Endothelial cell of umbilical vein (primary cell): Measurements from ENCODE around the gene RNU2-63P. TPM values are rescaled to one million over a fixed set of nuclear protein-coding genes. Genes with fewer than 3 reads are reported as not detected.

ENCODE experiments used
- BruUV-seq: library from RNA; stranded (reverse); fragments of 400-500 nt; replicated peaks from 2 replicates; lab custom pipeline; 2021; lab: Mats Ljungman, UMichigan
- CTCF ChIA-PET: fragments of 300-600, 350-600 bp; sonication (Branson Sonifier 250); formaldehyde crosslinking; loops from one replicate; lab custom pipeline; 2021; ENCODE audit warnings: antibody characterized with exemption, inconsistent platforms; lab: Charles Lee
- POLR2A ChIA-PET: fragments of 300-600, 350-600 bp; sonication (Branson Sonifier 250); formaldehyde crosslinking; loops from one replicate; lab custom pipeline; 2021; ENCODE audit warnings: antibody characterized with exemption, inconsistent platforms; lab: Charles Lee
- DNase-seq: peaks from one replicate; pipeline ENCODE4 v3.0.0-alpha.2; 2011; ENCODE audit warnings: low read depth, low spot score
- FAIRE-seq: peaks from 2 replicates; lab custom pipeline; 2011; peaks lifted over from hg19 to GRCh38; lab: Jason Lieb, UNC
- H2AFZ ChIP-seq: 2 replicates; pipeline ENCODE4 v1.6.0; 2012; ENCODE audit warnings: low read depth, low read length, control low read depth, inconsistent platforms
- H3K27ac ChIP-seq: 2 replicates; pipeline ENCODE4 v1.5.1; 2011; ENCODE audit warnings: low read depth, mild to moderate bottlenecking, control low read depth, low read length, moderate library complexity; ENCODE audit not compliant: insufficient read depth
- H3K27me3 ChIP-seq, 2 experiments: 2 replicates each; pipeline versions ENCODE4 v1.6.0 to v1.6.1; 2011; ENCODE audit warnings: low read length in 2 of 2, mixed read lengths in 1 of 2; ENCODE audit not compliant: control insufficient read depth in 2 of 2, insufficient read depth in 2 of 2
- H3K36me3 ChIP-seq, 2 experiments: 2 replicates in 1 of 2; 3 replicates in 1 of 2; pipeline ENCODE4 v1.5.1; 2011; ENCODE audit warnings: low read length in 2 of 2, mild to moderate bottlenecking in 1 of 2, moderate library complexity in 1 of 2; ENCODE audit not compliant: control insufficient read depth in 2 of 2, insufficient read depth in 2 of 2; ENCODE audit errors: extremely low read depth in 1 of 2
- H3K4me1 ChIP-seq: 3 replicates; pipeline ENCODE4 v1.5.1; 2011; ENCODE audit warnings: mild to moderate bottlenecking, low read length; ENCODE audit not compliant: control insufficient read depth, insufficient read depth; ENCODE audit errors: extremely low read depth
- H3K4me2 ChIP-seq: 2 replicates; pipeline ENCODE4 v1.6.1; 2011; ENCODE audit warnings: low read length, control low read depth, mixed read lengths; ENCODE audit not compliant: insufficient read depth
- H3K4me3 ChIP-seq, 3 experiments: fragments of 200-600 bp in 1 of 3; sonication (generic), shearing (Covaris generic) in 1 of 3; replicated peaks in 1 of 3; 2 replicates each; pipeline ENCODE4 v1.5.1; 2011 to 2016; ENCODE audit warnings: control low read depth in 3 of 3, low read length in 3 of 3, mild to moderate bottlenecking in 2 of 3, inconsistent platforms in 1 of 3, low read depth in 1 of 3, moderate library complexity in 1 of 3; ENCODE audit not compliant: insufficient read depth in 1 of 3
- H3K79me2 ChIP-seq: 2 replicates; pipeline ENCODE4 v1.6.0; 2012; ENCODE audit warnings: low read length, inconsistent platforms; ENCODE audit not compliant: control insufficient read depth, insufficient read depth
- H3K9ac ChIP-seq: replicated peaks from 2 replicates; pipeline ENCODE3; 2011; ENCODE audit warnings: low read length, control low read depth; ENCODE audit not compliant: insufficient read depth; ENCODE audit errors: extremely low read depth
- H3K9me1 ChIP-seq: replicated peaks from 3 replicates; pipeline ENCODE4 v1.6.0; 2011; ENCODE audit warnings: mild to moderate bottlenecking, low read length; ENCODE audit not compliant: control insufficient read depth, insufficient read depth; ENCODE audit errors: extremely low read depth
- H3K9me3 ChIP-seq: replicated peaks from 2 replicates; pipeline ENCODE4 v1.5.1; 2012; ENCODE audit warnings: low read length, inconsistent platforms; ENCODE audit not compliant: control insufficient read depth, insufficient read depth
- H4K20me1 ChIP-seq: replicated peaks from 2 replicates; pipeline ENCODE3; 2011; ENCODE audit warnings: mild to moderate bottlenecking, low read length; ENCODE audit not compliant: control insufficient read depth, insufficient read depth; ENCODE audit errors: extremely low read depth
- CTCF ChIP-seq, 2 donors: IDR thresholded peaks; 1 replicate in 1 of 2; 2 replicates in 1 of 2; pipeline ENCODE4 v1.5.1; 2011; ENCODE audit warnings: low read length in 2 of 2, mild to moderate bottlenecking in 2 of 2, moderate library complexity in 2 of 2, control low read depth in 1 of 2, inconsistent platforms in 1 of 2, low read depth in 1 of 2; ENCODE audit not compliant: insufficient read depth in 1 of 2; ENCODE audit errors: extremely low read depth in 1 of 2
- EZH2 ChIP-seq: IDR thresholded peaks from 2 replicates; pipeline ENCODE4 v1.6.1; 2012; ENCODE audit warnings: borderline replicate concordance, low read depth, mild to moderate bottlenecking, moderate library complexity, low read length, inconsistent platforms; ENCODE audit not compliant: severe bottlenecking
- FOS ChIP-seq: IDR thresholded peaks from 2 replicates; pipeline ENCODE4 v1.6.1; 2011; ENCODE audit warnings: mild to moderate bottlenecking, low read length, moderate library complexity, borderline replicate concordance; ENCODE audit not compliant: insufficient read depth
- GATA2 ChIP-seq: IDR thresholded peaks from 2 replicates; pipeline ENCODE4 v1.7.0; 2011; ENCODE audit warnings: low read depth, mild to moderate bottlenecking, moderate library complexity, mixed read lengths, low read length; ENCODE audit not compliant: insufficient read length, insufficient read depth
- JUN ChIP-seq: IDR thresholded peaks from 2 replicates; pipeline ENCODE4 v1.6.1; 2011; ENCODE audit warnings: borderline replicate concordance, low read depth; ENCODE audit not compliant: insufficient read length, insufficient read depth
- MYC ChIP-seq: IDR thresholded peaks from one replicate; pipeline ENCODE4 v1.6.1; 2011; ENCODE audit warnings: mild to moderate bottlenecking, low read depth, low read length
- POLR2A ChIP-seq: IDR thresholded peaks from 2 replicates; pipeline ENCODE4 v1.6.1; 2012; ENCODE audit warnings: low read depth, mild to moderate bottlenecking, control low read depth, low read length
- POLR2AphosphoS5 ChIP-seq: IDR thresholded peaks from 2 replicates; pipeline ENCODE4 v1.6.1; 2012; ENCODE audit warnings: low read depth, mild to moderate bottlenecking, control low read depth, low read length, moderate library complexity; ENCODE audit not compliant: insufficient read depth
- dilution Hi-C: fragments of 300-500 bp; cut with MboI; formaldehyde crosslinking; loops from one replicate; pipeline ENCODE4 v1.15.0; 2019; ENCODE audit warnings: low sequenced_read_pairs; ENCODE audit not compliant: extremely low pct_ligation_motif_present
- intact Hi-C: fragments of 100-400 bp; cut with micrococcal nuclease; formaldehyde crosslinking; loops from one replicate; pipeline ENCODE4 v1.10.0; 2022
- polyA plus RNA-seq, 4 experiments: library from polyadenylated mRNA; depleted of rRNA in 3 of 4; stranded (reverse) in 3 of 4; unstranded in 1 of 4; fragments of >200 nt; gene quantifications; 2 replicates each; pipeline versions ENCODE4 v1.2.1 to v1.2.3, GENCODE V29; 2011 to 2012; ENCODE audit warnings: missing spikeins in 1 of 4
- total RNA-seq: library from RNA; stranded (reverse); gene quantifications from 2 replicates; pipeline ENCODE4 v1.2.3, GENCODE V29; 2021
- TF ChIP-seq, protein P1 (sequence below): IDR thresholded peaks from 2 replicates; pipeline ENCODE4 v1.6.1; 2011; ENCODE audit not compliant: insufficient read depth, insufficient read length

Gene RNU2-63P
- total and polyA plus RNA-seq, 2 donors (not counting 3 experiments of a cell fraction or from before 2014, with no cell fraction given): not detected

DNA sequence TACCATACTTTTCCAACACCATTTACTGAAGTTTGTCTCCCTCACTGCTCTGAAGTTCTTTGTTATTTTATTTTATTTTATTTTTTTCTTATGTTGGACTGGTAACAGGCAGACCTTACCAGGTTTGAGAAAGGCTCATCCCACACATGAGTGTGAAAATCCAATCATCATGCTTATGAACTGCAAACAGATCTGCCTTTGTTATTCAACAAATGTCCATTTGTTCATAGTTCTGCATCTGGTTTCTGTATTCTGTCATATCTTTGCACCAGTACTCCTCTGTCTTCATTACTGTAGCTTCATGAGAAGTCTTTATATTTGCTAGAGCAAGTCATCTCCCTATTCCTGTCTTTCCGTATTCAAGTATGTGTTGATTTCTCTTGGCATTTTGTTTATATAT, 5.3 kb downstream of the RNU2-63P start:
- POLR2A ChIA-PET: no interaction called here

More for the DNA sequence above, 5.3 kb downstream of the RNU2-63P start:
- intact Hi-C loops: no loop called here
- Histone ChIP-seq H3K27me3 (peaks cover 0 to 4% of the 10 kb centered on the region in 2 experiments), H3K9me1 (no peaks in the 10 kb centered on the region), H3K4me3 (no peak overlapping the region), H3K36me3 (no peaks in the 10 kb centered on the region), H3K79me2 (no peaks in the 10 kb centered on the region), H3K9ac (no peak overlapping the region), H3K9me3 (no peaks in the 10 kb centered on the region), H3K4me2 (no peak overlapping the region), H4K20me1 (no peaks in the 10 kb centered on the region), H3K4me1 (no peaks in the 10 kb centered on the region), H2AFZ (no peak overlapping the region), H3K27ac (no peak overlapping the region)
- DNase-seq (no peak), FAIRE-seq (no peak)
- BruUV-seq: no TSS peak
- dilution Hi-C loops: no loop called here
- CTCF ChIA-PET: interaction anchor here (1.0 to 1.8 kb wide), 4 partner anchors 9 to 148 kb away, joined by 3 to 8 read pairs (median 5); no protein-coding TSS in a partner anchor
- no peak for TF ChIP-seq EZH2
- no peak for TF ChIP-seq CTCF (IDR thresholded peaks at IDR 0.05; ENCODE audit: extremely low read depth in 1 of 2, insufficient read depth in 1 of 2, low read depth in 1 of 2, low read length in 2 of 2)
- no peak for TF ChIP-seq POLR2A
- TF ChIP-seq, protein P1, sequence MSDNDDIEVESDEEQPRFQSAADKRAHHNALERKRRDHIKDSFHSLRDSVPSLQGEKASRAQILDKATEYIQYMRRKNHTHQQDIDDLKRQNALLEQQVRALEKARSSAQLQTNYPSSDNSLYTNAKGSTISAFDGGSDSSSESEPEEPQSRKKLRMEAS: no peak
- TF ChIP-seq FOS: no peak
- no peak for TF ChIP-seq MYC
- TF ChIP-seq GATA2: no peak
- TF ChIP-seq JUN: no peak
- TF ChIP-seq POLR2AphosphoS5: no peak
